Panc1 (cell line): ENCODE measurements around the gene CNNM2. TPM values are rescaled to one million over a fixed set of nuclear protein-coding genes. Genes with fewer than 3 reads are reported as not detected.

Experiments used
- ATAC-seq: fragments of 200-7000 bp; cut with Tn5 transposase; 2 replicates; pipeline ENCODE4 v1.9.1; 2020; ENCODE audit warnings: mild to moderate bottlenecking, moderate library complexity
- BruUV-seq: library from RNA; stranded (reverse); fragments of 400-500 nt; replicated peaks from 2 replicates; lab custom pipeline; 2021; lab: Mats Ljungman, UMichigan
- CTCF ChIA-PET: fragments of 300-600 bp; sonication (Branson Sonifier 250); formaldehyde crosslinking; loops from one replicate; lab custom pipeline; 2022; ENCODE audit warnings: antibody characterized with exemption; lab: Charles Lee
- POLR2A ChIA-PET: fragments of 300-600 bp; sonication (Branson Sonifier 250); formaldehyde crosslinking; loops from one replicate; lab custom pipeline; 2022; ENCODE audit warnings: antibody characterized with exemption; lab: Charles Lee
- DNase-seq: peaks from one replicate; pipeline ENCODE4 v3.0.0-alpha.2; 2010; ENCODE audit warnings: low read depth, low spot score
- H3K27ac ChIP-seq: 2 replicates; pipeline ENCODE4 v1.5.1; 2011; ENCODE audit warnings: mild to moderate bottlenecking, low read length, inconsistent platforms
- H3K27me3 ChIP-seq: fragments of 200-500 bp; sonication (Bioruptor generic); 2 replicates; pipeline ENCODE4 v1.6.0; 2014; ENCODE audit warnings: low read length, inconsistent platforms; ENCODE audit not compliant: control insufficient read depth, insufficient read depth
- H3K36me3 ChIP-seq: fragments of 200-500 bp; sonication (Bioruptor generic); 2 replicates; pipeline ENCODE4 v1.5.1; 2014; ENCODE audit warnings: inconsistent platforms, mild to moderate bottlenecking, low read length, moderate library complexity; ENCODE audit not compliant: control insufficient read depth, insufficient read depth
- H3K4me1 ChIP-seq: 2 replicates; pipeline ENCODE4 v1.5.1; 2011; ENCODE audit warnings: inconsistent platforms, mild to moderate bottlenecking, low read length, moderate library complexity; ENCODE audit not compliant: control insufficient read depth, insufficient read depth
- H3K4me3 ChIP-seq, 2 experiments: 2 replicates each; pipeline ENCODE4 v1.5.1; 2011 to 2012; ENCODE audit warnings: low read depth in 2 of 2, low read length in 2 of 2, mild to moderate bottlenecking in 2 of 2, inconsistent platforms in 1 of 2, moderate library complexity in 1 of 2
- H3K9me3 ChIP-seq: fragments of 200-500 bp; sonication (Bioruptor generic); 2 replicates; pipeline ENCODE4 v1.5.1; 2014; ENCODE audit warnings: low read depth, mild to moderate bottlenecking, inconsistent platforms, low read length, moderate library complexity; ENCODE audit not compliant: control insufficient read depth, insufficient read depth
- POLR2AphosphoS5 ChIP-seq: IDR thresholded peaks from 2 replicates; pipeline ENCODE4 v1.6.1; 2012; ENCODE audit warnings: mild to moderate bottlenecking, low read depth, low read length, moderate library complexity
- SIN3A ChIP-seq: IDR thresholded peaks from 2 replicates; pipeline ENCODE4 v1.6.1; 2012; ENCODE audit warnings: low read depth, mild to moderate bottlenecking, low read length, moderate library complexity, borderline replicate concordance; ENCODE audit not compliant: insufficient read depth
- TCF7L2 ChIP-seq: IDR thresholded peaks from 2 replicates; pipeline ENCODE4 v1.6.1; 2011; ENCODE audit warnings: mild to moderate bottlenecking, low read depth, low read length, inconsistent platforms
- in situ Hi-C: cut with HindIII; loops from 2 replicates; pipeline ENCODE4 v1.10.0; 2016; ENCODE audit warnings: low sequenced_read_pairs, low pct_unique_long_range_greater_than_20kb
- intact Hi-C: fragments of 100-400 bp; cut with micrococcal nuclease; formaldehyde crosslinking; loops from one replicate; pipeline ENCODE4 v1.10.0; 2022; ENCODE audit not compliant: unreplicated experiment
- total RNA-seq: library from RNA; stranded (reverse); gene quantifications from one replicate; pipeline ENCODE4 v1.2.1, GENCODE V29; 2021; ENCODE audit not compliant: unreplicated experiment
- TF ChIP-seq, protein P1 (sequence below): fragments of 450-650 bp; IDR thresholded peaks from 2 replicates; pipeline ENCODE4 v1.5.1; 2017; ENCODE audit warnings: mild to moderate bottlenecking
- TF ChIP-seq, protein P2 (sequence below), 2 experiments: IDR thresholded peaks; 2 replicates each; pipeline ENCODE4 v1.6.1; 2011 to 2012; ENCODE audit warnings: low read depth in 2 of 2, control low read depth in 1 of 2, low read length in 1 of 2, mild to moderate bottlenecking in 1 of 2, moderate library complexity in 1 of 2; ENCODE audit not compliant: insufficient read depth in 1 of 2

The CNNM2 gene
- total RNA-seq, 1 experiment from 2014 or later: 27.1 TPM

DNA sequence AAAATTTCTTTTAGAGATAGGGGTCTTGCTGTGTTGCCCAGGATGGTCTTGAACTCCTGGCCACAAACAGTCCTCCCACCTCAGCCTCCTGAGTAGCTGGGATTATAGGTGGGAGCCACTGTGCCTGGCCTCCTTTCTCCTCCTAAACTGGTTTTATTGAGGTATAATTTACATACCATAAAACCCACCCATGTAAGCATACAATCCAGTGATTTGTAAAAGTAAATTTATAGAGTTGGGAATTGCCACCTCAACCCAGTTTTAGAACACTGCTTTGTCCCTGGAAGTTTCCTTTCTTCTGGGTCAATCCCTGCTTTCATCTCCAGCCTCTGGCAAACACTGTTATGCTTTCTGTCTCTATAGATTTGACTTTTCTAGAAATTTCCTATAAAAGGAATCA lies 49.0 kb downstream of the CNNM2 start:
- in situ Hi-C loops: no loop called here
- DNase-seq (no peak), ATAC-seq (no peak)
- Histone ChIP-seq H3K27ac (no peak overlapping the region), H3K4me1 (peaks cover 6% of the 10 kb centered on the region), H3K36me3 (no peaks in the 10 kb centered on the region), H3K4me3 (no peak overlapping the region), H3K27me3 (no peaks in the 10 kb centered on the region), H3K9me3 (no peaks in the 10 kb centered on the region)
- BruUV-seq: no TSS peak
- ChIA-PET POLR2A (no interaction called here), CTCF (interaction anchor here (0.6 to 0.7 kb wide), 2 partner anchors 28 to 98 kb away, joined by 3 to 5 read pairs; partner anchors contain the start of gene AS3MT)
- TF ChIP-seq, protein P1, sequence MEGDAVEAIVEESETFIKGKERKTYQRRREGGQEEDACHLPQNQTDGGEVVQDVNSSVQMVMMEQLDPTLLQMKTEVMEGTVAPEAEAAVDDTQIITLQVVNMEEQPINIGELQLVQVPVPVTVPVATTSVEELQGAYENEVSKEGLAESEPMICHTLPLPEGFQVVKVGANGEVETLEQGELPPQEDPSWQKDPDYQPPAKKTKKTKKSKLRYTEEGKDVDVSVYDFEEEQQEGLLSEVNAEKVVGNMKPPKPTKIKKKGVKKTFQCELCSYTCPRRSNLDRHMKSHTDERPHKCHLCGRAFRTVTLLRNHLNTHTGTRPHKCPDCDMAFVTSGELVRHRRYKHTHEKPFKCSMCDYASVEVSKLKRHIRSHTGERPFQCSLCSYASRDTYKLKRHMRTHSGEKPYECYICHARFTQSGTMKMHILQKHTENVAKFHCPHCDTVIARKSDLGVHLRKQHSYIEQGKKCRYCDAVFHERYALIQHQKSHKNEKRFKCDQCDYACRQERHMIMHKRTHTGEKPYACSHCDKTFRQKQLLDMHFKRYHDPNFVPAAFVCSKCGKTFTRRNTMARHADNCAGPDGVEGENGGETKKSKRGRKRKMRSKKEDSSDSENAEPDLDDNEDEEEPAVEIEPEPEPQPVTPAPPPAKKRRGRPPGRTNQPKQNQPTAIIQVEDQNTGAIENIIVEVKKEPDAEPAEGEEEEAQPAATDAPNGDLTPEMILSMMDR: no peak
- TF ChIP-seq, protein P2, sequence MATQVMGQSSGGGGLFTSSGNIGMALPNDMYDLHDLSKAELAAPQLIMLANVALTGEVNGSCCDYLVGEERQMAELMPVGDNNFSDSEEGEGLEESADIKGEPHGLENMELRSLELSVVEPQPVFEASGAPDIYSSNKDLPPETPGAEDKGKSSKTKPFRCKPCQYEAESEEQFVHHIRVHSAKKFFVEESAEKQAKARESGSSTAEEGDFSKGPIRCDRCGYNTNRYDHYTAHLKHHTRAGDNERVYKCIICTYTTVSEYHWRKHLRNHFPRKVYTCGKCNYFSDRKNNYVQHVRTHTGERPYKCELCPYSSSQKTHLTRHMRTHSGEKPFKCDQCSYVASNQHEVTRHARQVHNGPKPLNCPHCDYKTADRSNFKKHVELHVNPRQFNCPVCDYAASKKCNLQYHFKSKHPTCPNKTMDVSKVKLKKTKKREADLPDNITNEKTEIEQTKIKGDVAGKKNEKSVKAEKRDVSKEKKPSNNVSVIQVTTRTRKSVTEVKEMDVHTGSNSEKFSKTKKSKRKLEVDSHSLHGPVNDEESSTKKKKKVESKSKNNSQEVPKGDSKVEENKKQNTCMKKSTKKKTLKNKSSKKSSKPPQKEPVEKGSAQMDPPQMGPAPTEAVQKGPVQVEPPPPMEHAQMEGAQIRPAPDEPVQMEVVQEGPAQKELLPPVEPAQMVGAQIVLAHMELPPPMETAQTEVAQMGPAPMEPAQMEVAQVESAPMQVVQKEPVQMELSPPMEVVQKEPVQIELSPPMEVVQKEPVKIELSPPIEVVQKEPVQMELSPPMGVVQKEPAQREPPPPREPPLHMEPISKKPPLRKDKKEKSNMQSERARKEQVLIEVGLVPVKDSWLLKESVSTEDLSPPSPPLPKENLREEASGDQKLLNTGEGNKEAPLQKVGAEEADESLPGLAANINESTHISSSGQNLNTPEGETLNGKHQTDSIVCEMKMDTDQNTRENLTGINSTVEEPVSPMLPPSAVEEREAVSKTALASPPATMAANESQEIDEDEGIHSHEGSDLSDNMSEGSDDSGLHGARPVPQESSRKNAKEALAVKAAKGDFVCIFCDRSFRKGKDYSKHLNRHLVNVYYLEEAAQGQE (IDR thresholded peaks at IDR 0.05; ENCODE audit: insufficient read depth in 1 of 2, low read depth in 2 of 2, low read length in 1 of 2): no peak
- no peak for TF ChIP-seq POLR2AphosphoS5
- no peak for TF ChIP-seq SIN3A
- TF ChIP-seq TCF7L2: no peak
- intact Hi-C loops: no loop called here

DNA sequence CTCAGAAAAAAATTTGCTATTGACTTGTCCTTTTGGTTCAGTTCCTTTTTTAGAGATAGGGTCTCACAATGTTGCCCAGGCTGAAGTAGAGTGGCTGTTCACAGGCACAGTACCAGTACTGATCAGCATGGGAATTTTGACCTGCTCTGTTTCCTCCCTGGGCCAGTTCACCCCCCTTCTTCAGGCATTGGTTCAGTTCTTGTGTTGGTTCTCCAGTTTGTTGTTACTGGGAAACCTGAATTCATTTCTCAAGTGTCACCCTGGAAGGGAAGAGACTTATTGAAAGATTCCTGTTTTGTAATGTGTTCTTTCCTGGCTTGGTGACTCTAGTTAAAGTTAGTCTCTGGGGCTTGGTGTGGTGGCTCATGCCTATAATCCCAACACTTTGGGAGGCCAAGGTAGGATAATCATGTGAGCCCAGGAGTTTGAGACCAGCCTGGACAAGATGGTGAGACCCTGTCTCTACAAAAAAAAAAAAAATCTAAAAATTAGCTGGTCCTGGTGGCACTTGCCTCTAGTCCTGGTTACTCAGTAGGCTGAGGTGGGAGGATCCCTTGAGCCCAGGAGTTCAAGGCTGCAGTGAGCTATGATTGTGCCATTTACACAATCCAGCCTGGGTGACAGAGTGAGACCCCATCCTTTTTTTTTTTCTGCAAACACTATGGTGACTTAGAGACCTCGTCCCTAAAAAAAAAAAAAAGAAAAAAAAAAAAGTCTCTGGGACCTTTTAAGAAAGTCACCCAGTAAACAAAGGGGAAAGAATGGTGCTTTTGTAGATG lies 52.7 kb downstream of the CNNM2 start:
- in situ Hi-C loops: no loop called here
- no peak for TF ChIP-seq SIN3A
- no peak for TF ChIP-seq TCF7L2
- TF ChIP-seq, protein P2 (IDR thresholded peaks at IDR 0.05; ENCODE audit: insufficient read depth in 1 of 2, low read depth in 2 of 2, low read length in 1 of 2): no peak
- TF ChIP-seq POLR2AphosphoS5: no peak
- TF ChIP-seq, protein P1: no peak
- POLR2A ChIA-PET: interaction anchor here (0.6 kb wide), 1 partner anchor 320 kb away, joined by 3 read pairs; no protein-coding TSS in a partner anchor
- Histone ChIP-seq H3K27ac (no peak overlapping the region), H3K27me3 (no peaks in the 10 kb centered on the region), H3K9me3 (no peaks in the 10 kb centered on the region), H3K4me3 (no peak overlapping the region), H3K36me3 (no peaks in the 10 kb centered on the region), H3K4me1 (no peaks in the 10 kb centered on the region)
- ATAC-seq: no peak
- no peak for DNase-seq
- CTCF ChIA-PET: interaction anchor here (0.7 kb wide), 1 partner anchor 29 kb away, joined by 7 read pairs; no protein-coding TSS in a partner anchor
- no TSS peak for BruUV-seq
- intact Hi-C loops: no loop called here
